Effector memory CD8-positive, alpha-beta T cell (primary cell): ENCODE results near the gene SHROOM3.

Experiments
- ATAC-seq: fragments of 150-1000 bp; cut with Tn5 transposase; replicated peaks from 2 replicates; pipeline ENCODE4 v1.10.0; 2021; ENCODE audit warnings: mild to moderate bottlenecking, moderate library complexity
- DNase-seq, 3 experiments: peaks; one replicate each; pipeline ENCODE4 v3.0.0; 2021
- H3K27ac Mint-ChIP-seq, 2 donors: one replicate each; pipeline ENCODE4 v1.8.0; 2022; ENCODE audit warnings: mild to moderate bottlenecking in 2 of 2, mixed read lengths in 2 of 2, moderate library complexity in 2 of 2
- H3K27me3 Mint-ChIP-seq, 2 donors: one replicate each; pipeline ENCODE4 v1.8.0; 2022; ENCODE audit warnings: mixed read lengths in 2 of 2
- H3K36me3 Mint-ChIP-seq: one replicate; pipeline ENCODE4 v1.8.0; 2022; ENCODE audit warnings: mild to moderate bottlenecking, moderate library complexity, mixed read lengths; ENCODE audit not compliant: insufficient read depth
- H3K4me1 Mint-ChIP-seq, 2 donors: one replicate each; pipeline ENCODE4 v1.8.0; 2022; ENCODE audit warnings: low read depth in 2 of 2, mixed read lengths in 2 of 2
- H3K4me3 Mint-ChIP-seq, 2 donors: one replicate each; pipeline ENCODE4 v1.8.0; 2022; ENCODE audit warnings: mild to moderate bottlenecking in 2 of 2, mixed read lengths in 2 of 2, moderate library complexity in 2 of 2
- H3K9me3 Mint-ChIP-seq, 2 donors: one replicate each; pipeline ENCODE4 v1.8.0; 2022; ENCODE audit warnings: mixed read lengths in 2 of 2

The SHROOM3 gene

DNA sequence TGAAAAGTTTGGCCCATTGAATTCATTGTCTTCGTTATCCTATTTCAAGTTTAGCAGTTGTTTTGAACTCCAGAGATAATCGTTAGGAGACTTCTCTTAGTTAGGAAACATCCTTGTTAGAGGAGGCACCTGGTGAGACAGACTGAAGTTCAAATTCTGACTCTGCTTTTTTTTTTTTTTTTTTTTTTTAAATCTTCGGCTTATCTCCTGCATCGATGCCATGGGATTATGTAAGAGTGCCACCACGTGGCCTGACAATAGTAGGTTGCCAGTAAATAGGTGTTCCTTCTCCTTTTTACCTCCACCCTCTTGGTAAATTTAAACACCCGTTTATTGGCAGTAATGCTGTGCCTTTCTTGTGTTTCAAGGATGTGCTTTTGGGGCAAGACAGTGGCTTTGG is 313.6 kb downstream of the SHROOM3 start:
- no peak overlapping the region for H3K4me3 Mint-ChIP-seq
- no peaks in the 10 kb centered on the region for H3K4me1 Mint-ChIP-seq
- no peak overlapping the region for H3K27ac Mint-ChIP-seq
- H3K27me3 Mint-ChIP-seq, result peaks cover 42 to 53% of the 10 kb centered on the region in 2 donors
- no peak for ATAC-seq
- H3K9me3 Mint-ChIP-seq, result peaks cover 0 to 9% of the 10 kb centered on the region in 2 donors
- no peak for DNase-seq
- peaks cover 3% of the 10 kb centered on the region for H3K36me3 Mint-ChIP-seq

DNA sequence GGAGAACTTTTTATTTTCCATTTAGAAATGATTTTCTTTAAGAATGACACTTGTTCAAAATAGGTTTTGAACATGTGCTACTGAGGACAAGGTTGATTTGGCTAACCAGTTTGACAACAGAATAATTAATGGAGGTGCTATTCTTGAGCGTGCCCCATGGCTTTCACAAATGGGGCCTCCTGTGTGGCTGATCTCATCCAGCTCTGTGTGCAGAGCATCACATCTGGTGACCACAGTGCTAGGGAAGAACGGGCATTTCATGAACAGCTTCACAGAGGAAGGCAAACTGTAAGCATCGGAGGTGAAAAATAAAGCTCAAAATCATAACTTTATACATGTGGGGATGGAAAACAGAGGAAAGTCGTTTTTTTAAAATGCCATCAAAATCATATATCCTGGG is 314.3 kb downstream of the SHROOM3 start:
- H3K27ac Mint-ChIP-seq, result no peak overlapping the region
- ATAC-seq (no peak), DNase-seq (no peak)
- peaks cover 42 to 53% of the 10 kb centered on the region in 2 donors for H3K27me3 Mint-ChIP-seq
- peaks cover 3% of the 10 kb centered on the region for H3K36me3 Mint-ChIP-seq
- no peaks in the 10 kb centered on the region for H3K4me1 Mint-ChIP-seq
- peaks cover 0 to 9% of the 10 kb centered on the region in 2 donors for H3K9me3 Mint-ChIP-seq
- H3K4me3 Mint-ChIP-seq, result no peak overlapping the region

- H3K36me3 Mint-ChIP-seq, result peaks cover 3% of the 10 kb centered on the region
- no peak for DNase-seq
- no peak overlapping the region for H3K4me3 Mint-ChIP-seq
- peaks cover 42 to 53% of the 10 kb centered on the region in 2 donors for H3K27me3 Mint-ChIP-seq
- ATAC-seq, result no peak
- H3K4me1 Mint-ChIP-seq, result no peaks in the 10 kb centered on the region
- H3K27ac Mint-ChIP-seq, result no peak overlapping the region
- H3K9me3 Mint-ChIP-seq, result peaks cover 0 to 9% of the 10 kb centered on the region in 2 donors
Measured at GRCh38 chr4:76750716-76751115, 315.7 kb downstream of the SHROOM3 start.

- no peak for ATAC-seq
- Mint-ChIP-seq H3K9me3 (peaks cover 0 to 9% of the 10 kb centered on the region in 2 donors), H3K27ac (no peak overlapping the region), H3K4me3 (no peak overlapping the region), H3K27me3 (peaks cover 42 to 53% of the 10 kb centered on the region in 2 donors), H3K4me1 (no peaks in the 10 kb centered on the region), H3K36me3 (peaks cover 3% of the 10 kb centered on the region)
- DNase-seq, result no peak
Measured at GRCh38 chr4:76751612-76752343, 316.7 kb downstream of the SHROOM3 start.

- Mint-ChIP-seq H3K27me3 (peaks cover 42 to 53% of the 10 kb centered on the region in 2 donors), H3K27ac (no peak overlapping the region), H3K9me3 (peaks cover 0 to 9% of the 10 kb centered on the region in 2 donors), H3K36me3 (peaks cover 3% of the 10 kb centered on the region), H3K4me3 (no peak overlapping the region), H3K4me1 (no peaks in the 10 kb centered on the region)
- DNase-seq (no peak), ATAC-seq (no peak)
Measured at GRCh38 chr4:76752861-76753501, 318.0 kb downstream of the SHROOM3 start.

DNA sequence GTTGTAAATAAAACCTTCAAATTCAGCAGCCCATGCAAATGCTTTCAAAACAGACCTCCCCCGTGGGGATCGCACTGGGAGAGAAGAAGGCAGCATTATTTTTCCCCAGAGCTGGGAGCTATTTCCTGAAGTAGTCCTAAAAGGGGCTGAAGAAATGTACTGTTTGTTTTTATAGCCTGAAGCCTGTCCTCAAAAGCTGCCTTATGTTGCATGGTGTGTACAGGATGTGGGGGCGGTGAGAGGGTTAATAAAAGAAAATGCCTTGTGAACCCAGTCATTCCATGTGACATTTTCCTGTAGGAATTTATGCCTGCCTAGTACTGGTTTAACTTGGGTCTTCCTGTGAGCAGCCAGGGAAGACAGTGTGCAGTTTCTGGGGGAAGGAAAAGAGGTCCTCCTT is 318.8 kb downstream of the SHROOM3 start:
- ATAC-seq (no peak), DNase-seq (no peak)
- peaks cover under 1% of the 10 kb centered on the region for H3K36me3 Mint-ChIP-seq
- no peaks in the 10 kb centered on the region for H3K4me1 Mint-ChIP-seq
- peaks cover 0 to 9% of the 10 kb centered on the region in 2 donors for H3K9me3 Mint-ChIP-seq
- H3K4me3 Mint-ChIP-seq, result no peak overlapping the region
- peaks cover 35 to 46% of the 10 kb centered on the region in 2 donors for H3K27me3 Mint-ChIP-seq
- no peak overlapping the region for H3K27ac Mint-ChIP-seq

DNA sequence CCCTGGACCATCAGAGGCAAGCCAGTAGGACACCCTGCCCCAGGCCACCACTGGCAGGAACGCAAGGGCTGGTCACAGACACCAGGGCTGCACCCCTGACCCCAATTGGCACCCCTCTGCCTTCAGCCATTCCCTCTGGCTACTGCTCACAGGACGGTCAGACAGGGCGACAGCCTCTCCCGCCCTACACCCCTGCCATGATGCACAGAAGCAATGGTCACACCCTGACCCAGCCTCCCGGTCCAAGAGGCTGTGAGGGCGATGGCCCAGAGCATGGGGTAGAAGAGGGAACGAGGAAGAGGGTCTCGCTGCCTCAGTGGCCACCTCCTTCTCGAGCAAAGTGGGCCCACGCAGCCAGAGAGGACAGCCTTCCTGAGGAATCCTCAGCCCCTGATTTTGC is 319.4 kb downstream of the SHROOM3 start:
- no peaks in the 10 kb centered on the region for H3K4me1 Mint-ChIP-seq
- H3K27ac Mint-ChIP-seq, result no peak overlapping the region
- peaks cover 0 to 9% of the 10 kb centered on the region in 2 donors for H3K9me3 Mint-ChIP-seq
- H3K36me3 Mint-ChIP-seq, result no peaks in the 10 kb centered on the region
- no peak for ATAC-seq
- H3K4me3 Mint-ChIP-seq, result no peak overlapping the region
- H3K27me3 Mint-ChIP-seq, result peaks cover 29 to 44% of the 10 kb centered on the region in 2 donors
- DNase-seq, result no peak

GRCh38 chr4:76755756-76756155 is 320.7 kb downstream of the SHROOM3 start:
- Mint-ChIP-seq H3K36me3 (no peaks in the 10 kb centered on the region), H3K4me1 (no peaks in the 10 kb centered on the region), H3K9me3 (peaks cover 0 to 9% of the 10 kb centered on the region in 2 donors), H3K4me3 (no peak overlapping the region), H3K27ac (no peak overlapping the region), H3K27me3 (peaks cover 18 to 33% of the 10 kb centered on the region in 2 donors)
- ATAC-seq (no peak), DNase-seq (no peak)

DNA sequence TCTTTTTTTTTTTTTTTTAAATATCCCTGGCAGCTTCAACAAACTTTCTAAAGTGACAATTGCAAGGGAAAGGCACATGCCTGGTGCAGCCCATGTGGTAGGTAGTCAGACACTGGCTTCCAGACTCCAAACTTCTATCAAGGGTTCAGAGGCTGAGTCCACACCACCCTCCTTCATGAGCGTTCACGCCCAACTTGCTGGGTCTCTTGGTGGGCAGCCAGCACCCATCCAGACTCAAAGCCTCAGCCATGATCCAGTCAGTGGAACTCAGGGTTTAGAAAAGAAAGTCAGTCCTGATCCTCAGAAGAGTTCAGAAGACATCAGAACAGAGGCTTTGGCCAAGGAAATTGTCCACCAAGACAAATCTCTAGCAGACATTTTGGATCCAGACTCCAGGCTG is 321.4 kb downstream of the SHROOM3 start:
- ATAC-seq, result no peak
- peaks cover 0 to 7% of the 10 kb centered on the region in 2 donors for H3K9me3 Mint-ChIP-seq
- no peaks in the 10 kb centered on the region for H3K4me1 Mint-ChIP-seq
- H3K4me3 Mint-ChIP-seq, result no peak overlapping the region
- no peak overlapping the region for H3K27ac Mint-ChIP-seq
- peaks cover 23 to 32% of the 10 kb centered on the region in 2 donors for H3K27me3 Mint-ChIP-seq
- no peaks in the 10 kb centered on the region for H3K36me3 Mint-ChIP-seq
- no peak for DNase-seq

GRCh38 chr4:76757418-76757939 is 322.4 kb downstream of the SHROOM3 start:
- no peak overlapping the region for H3K27ac Mint-ChIP-seq
- H3K36me3 Mint-ChIP-seq, result no peaks in the 10 kb centered on the region
- no peak for DNase-seq
- H3K4me3 Mint-ChIP-seq, result no peak overlapping the region
- H3K9me3 Mint-ChIP-seq, result no peaks in the 10 kb centered on the region
- H3K4me1 Mint-ChIP-seq, result no peaks in the 10 kb centered on the region
- no peak for ATAC-seq
- peaks cover 18 to 32% of the 10 kb centered on the region in 2 donors for H3K27me3 Mint-ChIP-seq

DNA sequence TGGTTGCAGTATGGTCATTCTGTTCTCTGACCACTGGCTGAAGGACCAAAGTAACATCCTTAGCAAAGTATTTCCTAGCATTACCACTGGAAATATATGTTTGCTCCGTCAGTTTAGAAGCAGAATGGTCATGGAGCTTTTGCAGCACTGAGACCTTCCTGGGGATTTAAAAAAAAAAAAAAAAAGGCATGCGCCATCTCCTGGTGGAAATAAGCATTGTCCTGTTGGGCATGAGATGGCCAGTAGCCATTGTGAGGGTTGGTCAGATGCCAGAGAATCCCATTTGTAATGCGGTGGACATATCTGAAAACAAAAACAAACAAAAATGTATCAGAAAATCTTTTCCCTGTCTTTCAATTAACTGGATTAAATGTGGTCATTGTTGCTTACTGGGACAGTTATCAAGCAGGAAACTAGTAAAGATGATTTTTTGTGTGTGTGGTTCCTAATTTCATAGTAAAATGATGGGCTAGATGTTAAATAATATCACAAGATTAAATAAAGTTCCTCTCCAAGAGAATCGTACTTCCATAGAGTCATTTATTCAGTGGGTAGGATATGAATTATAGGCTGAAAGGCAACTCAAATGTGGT is 323.4 kb downstream of the SHROOM3 start:
- DNase-seq (no peak), ATAC-seq (no peak)
- H3K4me1 Mint-ChIP-seq, result no peaks in the 10 kb centered on the region
- H3K27me3 Mint-ChIP-seq, result peaks cover 16 to 31% of the 10 kb centered on the region in 2 donors
- peaks cover 4% of the 10 kb centered on the region for H3K36me3 Mint-ChIP-seq
- H3K4me3 Mint-ChIP-seq, result no peak overlapping the region
- H3K27ac Mint-ChIP-seq, result no peak overlapping the region
- no peaks in the 10 kb centered on the region for H3K9me3 Mint-ChIP-seq

- no peak for ATAC-seq
- Mint-ChIP-seq H3K36me3 (peaks cover 4% of the 10 kb centered on the region), H3K4me1 (no peaks in the 10 kb centered on the region), H3K27me3 (peaks cover 16 to 29% of the 10 kb centered on the region in 2 donors), H3K9me3 (no peaks in the 10 kb centered on the region), H3K4me3 (no peak overlapping the region), H3K27ac (no peak overlapping the region)
- DNase-seq, result no peak
Measured at GRCh38 chr4:76758996-76759395, 324.0 kb downstream of the SHROOM3 start.

GRCh38 chr4:76760193-76760592 is 325.2 kb downstream of the SHROOM3 start:
- no peak overlapping the region for H3K27ac Mint-ChIP-seq
- H3K9me3 Mint-ChIP-seq, result no peaks in the 10 kb centered on the region
- no peak for DNase-seq
- H3K27me3 Mint-ChIP-seq, result peaks cover 22 to 29% of the 10 kb centered on the region in 2 donors
- H3K36me3 Mint-ChIP-seq, result peaks cover 4% of the 10 kb centered on the region
- no peak overlapping the region for H3K4me3 Mint-ChIP-seq
- no peaks in the 10 kb centered on the region for H3K4me1 Mint-ChIP-seq
- no peak for ATAC-seq
